Smooth muscle cell of the pulmonary artery (primary cell): Measurements from ENCODE around the gene C13orf46. TPM values are rescaled to one million over a fixed set of nuclear protein-coding genes. Genes with fewer than 3 reads are reported as not detected.

Experiments
- total RNA-seq: library from RNA; depleted of rRNA; stranded (reverse); fragments of >200 nt; gene quantifications from 2 replicates; pipeline ENCODE4 v1.2.3, GENCODE V29; 2014

The C13orf46 gene
- 0.78 and 0.89 TPM in 2 replicates for total RNA-seq

GRCh38 chr13:113973218-113974164 lies at the start of gene C13orf46:
C13orf46 (minus strand) TSS chr13:113974076; CDS start chr13:113973997, 79 bp downstream.

Other genes with a start within 250 kb of the C13orf46 start
- 0.13 and 1.2 TPM in 2 replicates for gene TMEM255B, start 214.8 kb downstream of the C13orf46 start, total RNA-seq
- gene GAS6, start 110.0 kb downstream of the C13orf46 start, total RNA-seq, result 107 and 394 TPM in 2 replicates
- gene RASA3, start 158.5 kb upstream of the C13orf46 start, total RNA-seq, result 34.9 and 37.5 TPM in 2 replicates
- not detected in 2 replicates for gene CFAP97D2, start 205.2 kb upstream of the C13orf46 start, total RNA-seq